ENCODE data around the gene NDUFB8.

NDUFB8 gene

GRCh38 chr10:100504096-100504495 lies 25.6 kb downstream of the NDUFB8 start:
- H3K4me3 ChIP-seq (replicated peaks in 1 of 2; ENCODE audit: low read depth in 2 of 2, low read length in 2 of 2) = no peak overlapping the region
- DNase-seq (ENCODE audit: low read depth in 2 of 2) = no peak
- no peak for TF ChIP-seq CTCF (IDR thresholded peaks at IDR 0.05; ENCODE audit: low read depth, low read length)

- TF ChIP-seq CTCF (IDR thresholded peaks at IDR 0.05; ENCODE audit: low read depth, low read length) = no peak
- H3K4me3 ChIP-seq (replicated peaks in 1 of 2; ENCODE audit: low read depth in 2 of 2, low read length in 2 of 2) = no peak overlapping the region
- no peak for DNase-seq (ENCODE audit: low read depth in 2 of 2)
Measured at GRCh38 chr10:100502926-100503494, 26.7 kb downstream of the NDUFB8 start.

- no peak overlapping the region for H3K4me3 ChIP-seq (replicated peaks in 1 of 2; ENCODE audit: low read depth in 2 of 2, low read length in 2 of 2)
- DNase-seq (ENCODE audit: low read depth in 2 of 2) = peak; percentile 6 to 30
- TF ChIP-seq CTCF (IDR thresholded peaks at IDR 0.05; ENCODE audit: low read depth, low read length) = no peak
Measured at GRCh38 chr10:100501423-100501822, 28.2 kb downstream of the NDUFB8 start.

GRCh38 chr10:100498059-100498458 lies 31.6 kb downstream of the NDUFB8 start:
- H3K4me3 ChIP-seq (replicated peaks in 1 of 2; ENCODE audit: low read depth in 2 of 2, low read length in 2 of 2) = no peak overlapping the region
- no peak for TF ChIP-seq CTCF (IDR thresholded peaks at IDR 0.05; ENCODE audit: low read depth, low read length)
- DNase-seq (ENCODE audit: low read depth in 2 of 2) = no peak

- DNase-seq (ENCODE audit: low read depth in 2 of 2) = no peak
- TF ChIP-seq CTCF (IDR thresholded peaks at IDR 0.05; ENCODE audit: low read depth, low read length) = no peak
- H3K4me3 ChIP-seq (replicated peaks in 1 of 2; ENCODE audit: low read depth in 2 of 2, low read length in 2 of 2) = no peak overlapping the region
Measured at GRCh38 chr10:100496567-100496966, 33.1 kb downstream of the NDUFB8 start.

GRCh38 chr10:100490531-100490930 lies 39.1 kb downstream of the NDUFB8 start:
- no peak for TF ChIP-seq CTCF (IDR thresholded peaks at IDR 0.05; ENCODE audit: low read depth, low read length)
- no peak for DNase-seq (ENCODE audit: low read depth in 2 of 2)
- H3K4me3 ChIP-seq (replicated peaks in 1 of 2; ENCODE audit: low read depth in 2 of 2, low read length in 2 of 2) = no peak overlapping the region

- TF ChIP-seq CTCF (IDR thresholded peaks at IDR 0.05; ENCODE audit: low read depth, low read length) = no peak
- no peak overlapping the region for H3K4me3 ChIP-seq (replicated peaks in 1 of 2; ENCODE audit: low read depth in 2 of 2, low read length in 2 of 2)
- DNase-seq (ENCODE audit: low read depth in 2 of 2) = no peak
Measured at GRCh38 chr10:100489396-100489795, 40.3 kb downstream of the NDUFB8 start.
